Mononuclear cell (primary cell): ENCODE results near the gene SGCA. TPM values are rescaled to one million over a fixed set of nuclear protein-coding genes. Genes with fewer than 3 reads are reported as not detected.

Experiments
- H3K27me3 ChIP-seq: 2 replicates; pipeline ENCODE4 v1.6.0; 2011; ENCODE audit warnings: low read length, control low read depth; ENCODE audit not compliant: insufficient read depth
- H3K4me1 ChIP-seq: 2 replicates; pipeline ENCODE4 v1.5.1; 2011; ENCODE audit warnings: mild to moderate bottlenecking, low read length, control low read depth; ENCODE audit not compliant: insufficient read depth
- H3K4me3 ChIP-seq: 2 replicates; pipeline ENCODE4 v1.5.1; 2011; ENCODE audit warnings: mild to moderate bottlenecking, low read length, moderate library complexity
- H3K9me3 ChIP-seq: 2 replicates; pipeline ENCODE4 v1.5.1; 2011; ENCODE audit warnings: low read depth, mild to moderate bottlenecking, control low read depth, low read length
- total RNA-seq: library from RNA; depleted of rRNA; stranded (reverse); fragments of >200 nt; gene quantifications from one replicate; pipeline ENCODE4 v1.2.3, GENCODE V29; 2012

Gene SGCA
- total RNA-seq, 1 donor: not detected

DNA sequence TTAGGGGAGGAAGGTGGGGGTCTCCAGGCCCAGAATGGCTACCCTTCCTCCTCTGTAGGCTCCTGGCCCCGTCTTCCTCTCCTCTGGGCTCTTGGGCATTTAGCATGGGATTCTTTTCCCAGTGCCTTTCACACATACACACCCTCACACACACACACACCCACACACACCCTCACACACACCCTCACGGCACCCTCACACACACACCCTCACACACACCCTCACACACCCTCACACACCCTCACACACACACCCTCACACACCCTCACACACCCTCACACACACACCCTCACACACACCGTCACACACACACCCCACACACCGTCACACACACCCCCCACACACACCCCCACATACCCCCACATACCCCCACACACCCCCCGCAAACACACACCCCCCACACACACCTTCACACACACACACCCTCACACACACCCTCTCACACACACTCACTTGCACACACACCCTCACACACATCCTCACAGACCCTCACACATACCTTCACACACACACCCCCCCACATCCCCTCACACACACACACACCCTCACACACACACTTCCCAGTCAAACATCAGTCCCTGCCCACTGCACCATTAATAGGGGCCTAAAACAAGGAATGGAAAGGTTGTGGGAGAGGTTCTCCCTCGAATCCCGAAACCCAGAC lies 845 bp downstream of the SGCA start:
- no peak overlapping the region for H3K4me3 ChIP-seq
- H3K4me1 ChIP-seq: peaks cover 25% of the 10 kb centered on the region
- no peaks in the 10 kb centered on the region for H3K9me3 ChIP-seq
- no peaks in the 10 kb centered on the region for H3K27me3 ChIP-seq

DNA sequence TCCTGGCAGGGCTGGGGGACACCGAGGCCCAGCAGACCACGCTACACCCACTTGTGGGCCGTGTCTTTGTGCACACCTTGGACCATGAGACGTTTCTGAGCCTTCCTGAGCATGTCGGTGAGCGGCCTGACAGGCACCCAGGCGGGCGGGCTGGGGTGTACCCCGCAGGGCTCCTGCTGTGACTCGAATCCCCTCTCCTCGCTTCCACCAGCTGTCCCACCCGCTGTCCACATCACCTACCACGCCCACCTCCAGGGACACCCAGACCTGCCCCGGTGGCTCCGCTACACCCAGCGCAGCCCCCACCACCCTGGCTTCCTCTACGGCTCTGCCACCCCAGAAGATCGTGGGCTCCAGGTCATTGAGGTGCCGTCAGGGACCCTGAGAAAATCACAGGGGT lies 1.6 kb downstream of the SGCA start:
- Histone ChIP-seq H3K4me1 (peaks cover 18% of the 10 kb centered on the region), H3K4me3 (no peak overlapping the region), H3K27me3 (no peaks in the 10 kb centered on the region), H3K9me3 (no peaks in the 10 kb centered on the region)

DNA sequence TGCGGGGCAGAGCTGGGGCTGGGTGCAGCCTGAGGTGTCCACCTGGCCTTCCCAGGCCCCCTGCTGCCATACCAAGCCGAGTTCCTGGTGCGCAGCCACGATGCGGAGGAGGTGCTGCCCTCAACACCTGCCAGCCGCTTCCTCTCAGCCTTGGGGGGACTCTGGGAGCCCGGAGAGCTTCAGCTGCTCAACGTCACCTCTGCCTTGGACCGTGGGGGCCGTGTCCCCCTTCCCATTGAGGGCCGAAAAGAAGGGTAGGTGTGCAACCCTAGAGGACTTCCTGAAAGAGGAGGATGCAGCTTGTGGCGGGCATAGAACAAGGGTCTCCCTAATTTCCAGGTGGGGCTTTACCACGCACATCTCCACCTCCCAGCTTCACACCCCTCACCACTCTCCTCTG lies 2.5 kb downstream of the SGCA start:
- H3K4me1 ChIP-seq: peaks cover 14% of the 10 kb centered on the region
- H3K27me3 ChIP-seq: no peaks in the 10 kb centered on the region
- H3K9me3 ChIP-seq: no peaks in the 10 kb centered on the region
- no peak overlapping the region for H3K4me3 ChIP-seq

DNA sequence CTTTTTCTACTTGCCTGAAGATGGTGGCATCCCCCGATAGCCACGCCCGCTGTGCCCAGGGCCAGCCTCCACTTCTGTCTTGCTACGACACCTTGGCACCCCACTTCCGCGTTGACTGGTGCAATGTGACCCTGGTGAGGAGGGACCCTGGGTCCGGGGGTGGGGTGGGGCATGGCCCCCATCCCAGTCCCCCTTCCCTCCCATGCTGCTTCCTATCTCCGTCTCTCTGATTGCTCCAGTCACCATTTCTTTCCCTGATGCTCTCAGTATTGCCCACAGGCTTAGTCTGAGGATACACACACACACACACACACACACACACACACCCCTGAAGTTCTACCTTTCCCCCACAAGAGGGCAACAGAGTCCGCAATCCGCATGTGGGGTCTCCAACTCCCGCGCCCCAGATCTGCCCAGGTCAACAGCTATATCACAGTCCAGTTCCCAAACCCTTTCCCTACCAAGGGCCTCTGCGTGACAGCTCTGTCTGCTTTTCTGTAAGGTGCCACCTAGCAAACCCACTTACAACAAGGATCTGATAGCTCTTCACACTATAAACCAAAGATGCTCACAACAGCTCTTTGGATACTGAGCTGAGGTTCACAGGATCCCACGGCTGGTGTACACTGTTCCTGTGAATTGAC lies 3.4 kb downstream of the SGCA start:
- Histone ChIP-seq H3K4me3 (no peak overlapping the region), H3K27me3 (no peaks in the 10 kb centered on the region), H3K9me3 (no peaks in the 10 kb centered on the region), H3K4me1 (peaks cover 9% of the 10 kb centered on the region)

DNA sequence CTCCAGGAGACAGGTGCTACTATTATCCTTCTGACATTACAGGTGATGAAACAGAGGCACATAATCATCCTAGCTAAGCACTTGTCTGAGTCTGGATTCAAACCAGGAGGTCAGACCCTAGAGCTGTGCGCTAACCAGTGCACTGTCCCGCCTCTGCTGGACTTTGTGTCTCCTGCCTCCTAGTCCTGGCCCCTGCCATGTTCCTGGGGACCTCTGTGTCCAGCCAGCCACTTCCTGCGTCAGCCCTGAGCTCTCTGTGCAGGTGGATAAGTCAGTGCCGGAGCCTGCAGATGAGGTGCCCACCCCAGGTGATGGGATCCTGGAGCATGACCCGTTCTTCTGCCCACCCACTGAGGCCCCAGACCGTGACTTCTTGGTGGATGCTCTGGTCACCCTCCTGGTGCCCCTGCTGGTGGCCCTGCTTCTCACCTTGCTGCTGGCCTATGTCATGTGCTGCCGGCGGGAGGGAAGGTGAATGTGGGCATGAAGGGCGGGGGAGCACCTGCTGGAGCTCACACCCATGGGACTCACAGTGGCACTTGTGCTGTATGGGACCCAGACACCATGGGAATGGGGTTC lies 4.2 kb downstream of the SGCA start:
- H3K27me3 ChIP-seq: no peaks in the 10 kb centered on the region
- no peak overlapping the region for H3K4me3 ChIP-seq
- H3K4me1 ChIP-seq: peaks cover 9% of the 10 kb centered on the region
- no peaks in the 10 kb centered on the region for H3K9me3 ChIP-seq

DNA sequence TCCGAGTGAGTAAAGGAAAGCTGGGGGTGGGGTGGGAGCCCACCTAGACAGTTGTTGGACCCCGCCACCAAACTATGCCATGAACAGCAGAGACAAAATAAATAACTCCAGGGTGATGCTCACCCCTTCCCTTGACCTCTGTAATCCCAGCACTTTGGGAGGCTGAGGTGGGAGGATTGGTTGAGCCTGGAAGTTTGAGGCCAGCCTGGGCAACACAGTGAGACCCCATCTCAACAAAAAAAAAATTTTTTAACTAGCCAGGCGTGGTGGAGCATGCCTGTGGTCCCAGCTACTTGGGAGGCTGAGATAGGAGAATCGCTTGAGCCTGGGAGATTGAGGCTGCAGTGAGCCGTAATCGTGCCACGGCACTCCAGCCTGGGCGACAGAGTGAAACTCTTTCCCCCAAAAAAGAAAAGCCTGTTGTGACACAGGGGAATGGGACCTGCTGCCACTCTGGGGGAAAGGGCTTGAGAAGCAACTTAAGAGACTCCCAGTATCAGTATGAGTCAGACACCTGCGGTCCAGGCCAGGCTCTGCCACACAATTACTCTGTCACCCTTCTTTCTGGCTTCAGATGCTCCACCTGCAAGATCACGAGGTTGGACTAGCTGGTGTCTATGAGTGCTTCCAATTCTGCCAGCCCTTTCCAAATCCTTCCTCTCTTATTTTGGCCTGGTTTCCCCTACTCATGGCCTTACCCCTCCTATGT lies 5.0 kb downstream of the SGCA start:
- peaks cover 9% of the 10 kb centered on the region for H3K4me1 ChIP-seq
- H3K27me3 ChIP-seq: no peaks in the 10 kb centered on the region
- no peak overlapping the region for H3K4me3 ChIP-seq
- H3K9me3 ChIP-seq: no peaks in the 10 kb centered on the region

DNA sequence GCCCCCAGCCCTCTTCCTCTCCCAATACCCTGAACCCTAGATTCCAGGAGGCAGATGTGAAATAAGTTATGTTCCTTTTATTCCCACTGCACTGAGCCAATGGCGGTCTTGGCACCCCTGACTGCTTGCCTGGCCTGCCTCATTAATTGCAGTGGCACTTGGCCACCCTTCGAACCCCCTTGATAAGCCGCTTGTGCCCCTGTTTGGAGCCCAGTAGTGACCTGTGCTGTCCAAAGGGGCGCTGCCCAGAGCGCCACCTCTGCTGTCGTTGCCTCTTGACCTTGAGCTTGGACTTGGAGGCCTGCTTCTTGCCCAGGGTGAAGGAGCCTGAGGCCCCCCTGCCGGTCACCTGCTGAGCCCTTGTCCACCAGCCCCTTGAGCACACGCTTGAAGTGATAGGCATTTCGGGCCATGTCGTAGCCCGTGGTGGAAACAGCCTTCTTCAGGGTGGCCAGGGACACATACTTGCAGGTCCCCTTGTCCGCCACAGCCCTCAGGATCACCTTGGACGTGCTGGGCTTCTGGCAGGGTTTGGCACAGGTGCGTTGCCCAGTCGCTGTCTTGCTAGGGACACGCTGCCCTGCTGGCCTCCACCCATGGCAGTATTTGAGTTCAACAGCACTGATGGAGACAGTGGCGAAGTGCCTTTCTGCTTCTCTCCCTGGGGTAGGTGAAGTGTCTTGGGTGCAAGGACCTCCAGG lies 5.7 kb downstream of the SGCA start:
- Histone ChIP-seq H3K4me3 (no peak overlapping the region), H3K9me3 (no peaks in the 10 kb centered on the region), H3K4me1 (peaks cover 9% of the 10 kb centered on the region), H3K27me3 (no peaks in the 10 kb centered on the region)

DNA sequence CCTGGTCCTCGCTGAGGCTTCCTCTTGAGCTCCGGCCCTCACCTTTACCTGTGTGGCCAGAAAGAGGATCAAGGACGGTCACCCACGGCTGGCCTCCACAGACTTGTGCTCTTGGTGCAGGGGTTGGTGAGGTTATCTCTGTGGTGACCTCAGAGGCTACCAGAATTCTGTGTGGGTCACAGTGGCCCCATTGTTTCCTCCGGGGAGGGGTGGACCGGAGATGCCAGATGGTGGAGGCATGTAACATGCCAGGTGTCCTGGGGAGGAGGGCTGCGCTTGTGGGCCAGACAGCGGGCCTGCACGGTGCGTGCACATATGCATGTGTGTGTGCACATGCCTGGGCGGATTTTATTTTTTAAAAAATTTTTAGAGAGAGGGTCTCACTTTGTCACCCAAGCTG lies 6.3 kb downstream of the SGCA start:
- H3K4me3 ChIP-seq: no peak overlapping the region
- H3K9me3 ChIP-seq: no peaks in the 10 kb centered on the region
- peaks cover 9% of the 10 kb centered on the region for H3K4me1 ChIP-seq
- H3K27me3 ChIP-seq: no peaks in the 10 kb centered on the region

DNA sequence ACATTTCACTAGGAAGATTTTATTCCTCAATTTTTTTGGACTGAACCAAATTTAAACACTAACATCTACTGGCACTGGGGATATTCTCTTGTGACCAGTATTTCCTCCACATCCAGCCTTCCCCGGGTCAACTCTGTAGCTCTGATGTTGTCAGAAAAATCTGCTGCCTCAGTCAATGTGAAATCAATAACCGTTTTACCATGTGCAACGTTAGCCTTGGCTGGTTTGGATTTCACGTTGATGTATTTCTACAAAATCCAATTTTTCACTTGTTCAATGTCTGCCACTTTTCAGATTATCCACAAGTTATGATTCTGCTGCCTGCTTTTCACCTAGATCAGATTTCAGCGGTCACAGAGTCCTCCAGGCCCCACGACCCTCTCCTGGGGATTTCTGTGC lies 7.1 kb downstream of the SGCA start:
- Histone ChIP-seq H3K4me1 (peaks cover 11% of the 10 kb centered on the region), H3K27me3 (no peaks in the 10 kb centered on the region), H3K9me3 (no peaks in the 10 kb centered on the region), H3K4me3 (no peak overlapping the region)

DNA sequence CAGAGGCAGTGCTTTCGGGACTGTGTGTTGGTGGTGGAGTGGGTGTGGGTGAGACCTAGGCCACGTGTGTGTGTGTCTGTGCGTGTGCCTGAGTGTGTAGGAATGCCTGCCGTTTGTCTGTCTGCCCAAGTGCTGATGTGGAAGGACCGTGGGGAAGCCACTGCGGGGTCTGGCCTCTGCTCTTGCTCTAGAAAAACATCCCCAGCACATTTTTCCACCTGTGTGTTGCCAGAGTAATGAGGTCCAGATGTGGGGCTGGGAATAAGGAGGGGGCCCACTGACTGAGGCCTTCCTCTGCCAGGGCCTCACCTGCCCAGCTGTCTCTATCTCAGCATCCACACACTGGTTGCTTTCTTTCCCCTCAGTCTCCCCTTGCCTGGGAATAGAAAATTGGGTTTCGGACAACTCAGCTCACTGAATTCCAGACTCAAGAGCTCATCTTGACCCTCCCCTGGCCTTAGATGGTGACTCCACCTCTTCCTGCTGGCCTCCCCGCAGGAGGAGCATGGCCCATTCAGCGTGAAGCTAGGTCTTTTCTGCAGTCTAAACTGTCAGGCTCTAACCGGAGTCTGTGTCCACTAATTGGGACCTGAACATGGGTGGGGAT lies 7.6 kb downstream of the SGCA start:
- H3K4me3 ChIP-seq: no peak overlapping the region
- H3K27me3 ChIP-seq: no peaks in the 10 kb centered on the region
- no peaks in the 10 kb centered on the region for H3K9me3 ChIP-seq
- peaks cover 16% of the 10 kb centered on the region for H3K4me1 ChIP-seq

DNA sequence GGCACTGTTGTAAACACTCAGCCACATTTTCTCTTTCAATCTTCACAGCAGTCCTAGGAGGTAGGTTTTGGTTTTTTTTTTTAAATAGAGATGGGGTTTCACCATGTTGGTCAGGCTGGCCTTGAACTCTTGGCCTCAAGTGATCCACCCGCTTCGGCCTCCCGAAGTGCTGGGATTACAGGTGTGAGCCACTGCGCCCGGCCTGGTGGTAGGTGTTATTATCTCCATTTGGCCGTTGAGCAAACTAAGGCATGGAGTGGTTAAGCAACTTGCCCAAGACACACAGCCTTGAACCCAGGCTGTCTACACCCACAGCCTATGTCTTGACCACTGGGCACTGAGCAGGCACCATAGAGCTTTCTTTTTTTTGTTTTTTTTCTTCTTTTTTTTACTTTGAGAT lies 8.6 kb downstream of the SGCA start:
- no peaks in the 10 kb centered on the region for H3K27me3 ChIP-seq
- H3K4me3 ChIP-seq: no peak overlapping the region

DNA sequence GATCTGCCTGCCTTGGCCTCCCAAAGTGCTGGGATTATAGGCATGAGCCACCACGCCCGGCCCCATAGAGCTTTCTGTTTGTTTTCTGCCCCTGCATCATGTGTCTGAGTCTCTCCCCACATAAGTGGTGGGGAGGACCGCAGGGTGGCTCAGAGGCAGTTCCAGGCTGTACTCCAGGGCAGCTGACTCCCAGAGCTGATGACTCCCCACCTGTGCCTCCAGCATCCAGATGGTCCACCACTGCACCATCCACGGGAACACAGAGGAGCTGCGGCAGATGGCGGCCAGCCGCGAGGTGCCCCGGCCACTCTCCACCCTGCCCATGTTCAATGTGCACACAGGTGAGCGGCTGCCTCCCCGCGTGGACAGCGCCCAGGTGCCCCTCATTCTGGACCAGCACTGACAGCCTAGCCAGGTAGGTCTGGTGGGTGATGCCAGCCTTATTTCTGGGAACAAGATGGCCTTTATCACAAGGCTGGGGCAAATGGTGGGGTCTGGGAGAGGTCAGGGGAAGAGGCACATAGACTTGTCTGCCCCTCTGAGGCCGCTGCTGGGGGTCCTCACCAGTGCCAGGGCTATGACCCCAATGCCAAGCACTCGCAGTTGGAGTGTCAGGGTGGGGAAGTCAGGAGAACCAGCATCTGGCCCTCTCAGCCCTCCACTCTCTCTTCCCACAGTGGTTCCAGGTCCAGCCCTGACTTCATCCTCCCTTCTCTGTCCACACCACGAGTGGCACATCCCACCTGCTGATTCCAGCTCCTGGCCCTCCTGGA lies 9.4 kb downstream of the SGCA start:
- Histone ChIP-seq H3K4me1 (peaks cover 7% of the 10 kb centered on the region), H3K27me3 (no peaks in the 10 kb centered on the region), H3K4me3 (no peak overlapping the region), H3K9me3 (no peaks in the 10 kb centered on the region)

More for the DNA sequence above, 8.6 kb downstream of the SGCA start:
- peaks cover 7% of the 10 kb centered on the region for H3K4me1 ChIP-seq
- H3K9me3 ChIP-seq: no peaks in the 10 kb centered on the region

DNA sequence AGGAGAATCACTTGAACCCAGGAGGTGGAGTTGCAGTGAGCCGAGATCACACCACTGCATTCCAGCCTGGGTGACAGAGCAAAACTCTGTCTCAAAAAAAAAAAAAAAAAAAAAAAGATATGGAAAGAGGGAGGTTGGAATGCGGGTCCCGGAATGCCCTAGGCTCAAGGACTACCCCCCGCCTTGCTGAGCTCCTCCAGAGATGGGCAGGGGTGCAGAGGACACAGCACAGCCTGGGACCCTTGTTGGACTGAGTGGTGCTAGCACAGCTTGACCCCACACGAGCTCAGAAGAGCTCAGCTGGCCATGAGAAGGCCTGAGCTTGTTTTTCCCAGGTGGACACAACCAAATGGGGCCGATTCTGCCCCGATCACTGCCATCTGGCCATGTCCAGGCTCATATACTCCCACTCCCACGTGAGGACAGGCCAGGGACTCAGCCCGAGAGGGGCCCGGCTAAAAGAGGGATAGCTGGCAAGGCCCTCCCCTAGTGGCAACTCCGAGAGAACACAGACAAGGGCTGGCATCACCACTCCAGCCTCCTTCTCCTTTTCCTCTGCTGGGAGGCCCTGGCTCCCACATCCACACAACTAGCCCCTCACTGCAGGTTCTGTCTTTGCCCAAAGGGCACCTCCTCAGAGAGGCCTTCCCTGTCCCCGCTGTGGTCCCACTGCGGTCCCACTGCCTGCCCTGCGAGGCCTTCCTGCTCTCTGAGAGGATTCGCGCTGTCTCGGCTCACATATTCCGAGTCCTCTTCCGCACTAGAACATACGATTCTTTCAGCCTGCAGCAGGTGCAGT lies 11.0 kb downstream of the SGCA start:
- Histone ChIP-seq H3K4me1 (peaks cover 7% of the 10 kb centered on the region), H3K27me3 (no peaks in the 10 kb centered on the region), H3K9me3 (no peaks in the 10 kb centered on the region), H3K4me3 (no peak overlapping the region)
